OCI-LY3 (cell line): Measurements from ENCODE around the gene GLRA3.

Experiments used
- CTCF ChIP-seq: fragments of 200-600, 300-600 bp; sonication (generic); IDR thresholded peaks from 2 replicates; pipeline ENCODE4 v1.5.1; 2014; ENCODE audit warnings: antibody characterized with exemption, low read length, low read depth
- EZH2phosphoT487 ChIP-seq: fragments of 200-600 bp; shearing (Covaris generic); IDR thresholded peaks from 2 replicates; pipeline ENCODE4 v1.6.1; 2018; ENCODE audit warnings: antibody characterized with exemption, mixed run types, low read depth

GRCh38 chr4:174864031-174864430 lies 35.0 kb upstream of the GLRA3 start:
- TF ChIP-seq CTCF (no peak), EZH2phosphoT487 (no peak)
